Ishikawa (cell line): ENCODE data around the gene ARID5B.

Experiments used
- MAX ChIP-seq: IDR thresholded peaks from 2 replicates; pipeline ENCODE4 v1.6.1; 2012
- NFIC ChIP-seq: IDR thresholded peaks from 2 replicates; pipeline ENCODE4 v1.6.1; 2012
- RAD21 ChIP-seq: IDR thresholded peaks from 2 replicates; pipeline ENCODE4 v1.6.1; 2012; ENCODE audit warnings: low read depth
- REST ChIP-seq: IDR thresholded peaks from 2 replicates; pipeline ENCODE4 v1.6.1; 2012; ENCODE audit warnings: low read depth, mild to moderate bottlenecking
- TAF1 ChIP-seq: IDR thresholded peaks from 2 replicates; pipeline ENCODE4 v1.6.1; 2012; ENCODE audit warnings: low read depth, mild to moderate bottlenecking
- TCF12 ChIP-seq: IDR thresholded peaks from 2 replicates; pipeline ENCODE4 v1.6.1; 2012; ENCODE audit warnings: low read depth
- TEAD4 ChIP-seq: IDR thresholded peaks from 2 replicates; pipeline ENCODE4 v1.6.1; 2012

- TF ChIP-seq RAD21 (no peak), TEAD4 (no peak), TCF12 (no peak), MAX (no peak), NFIC (no peak), REST (no peak), TAF1 (no peak)
Measured at GRCh38 chr10:62112963-62113362, 211.5 kb downstream of the ARID5B start.
